Mucosa of descending colon (tissue), 3 donors: ENCODE measurements around the gene GLDN. TPM values are rescaled to one million over a fixed set of nuclear protein-coding genes. Genes with fewer than 3 reads are reported as not detected.
"Not testable (repeated sequence)": the region's sequence is repeated elsewhere in the genome, so short reads cannot be mapped to it uniquely, and the experiment has no call there.

ENCODE experiments used
- ATAC-seq: fragments of 200-7000 bp; cut with Tn5 transposase; one replicate; pipeline ENCODE4 v1.9.1; 2020; ENCODE audit warnings: mild to moderate bottlenecking, moderate library complexity
- DNase-seq, 3 donors: peaks; one replicate each; pipeline ENCODE4 v3.0.0-alpha.2; 2020
- H3K36me3 ChIP-seq: fragments of 200-600 bp; one replicate; pipeline ENCODE4 v1.8.0; 2021; ENCODE audit warnings: low read depth, mild to moderate bottlenecking
- H3K4me1 ChIP-seq: fragments of 200-600 bp; one replicate; pipeline ENCODE4 v1.8.0; 2021; ENCODE audit warnings: low read depth, mild to moderate bottlenecking
- H3K4me3 ChIP-seq: fragments of 200-600 bp; one replicate; pipeline ENCODE4 v1.8.0; 2021; ENCODE audit warnings: mild to moderate bottlenecking
- H3K9me3 ChIP-seq: fragments of 200-600 bp; one replicate; pipeline ENCODE4 v1.8.0; 2021; ENCODE audit warnings: mild to moderate bottlenecking
- CTCF ChIP-seq: fragments of 200-600 bp; IDR thresholded peaks from one replicate; pipeline ENCODE4 v1.8.0; 2022; ENCODE audit warnings: antibody characterized with exemption, mild to moderate bottlenecking
- intact Hi-C, 2 donors: fragments of 100-400 bp; cut with DNase I in 1 of 2; cut with micrococcal nuclease in 1 of 2; formaldehyde crosslinking; loops; one replicate each; pipeline versions ENCODE4 v1.11.0 to v1.11.1; 2022; cut with DNase I, micrococcal nuclease
- total RNA-seq, 3 donors: library from RNA; stranded (reverse); fragmentation: NEBNext Ultra II Directional in 2 of 3; extraction: Animal tissue kit (Norgen Biotek cat#: 25700) in 2 of 3; gene quantifications; one replicate each; pipeline versions ENCODE4 v1.2.1 to v1.2.4, GENCODE V29; 2021 to 2023
- donor health status: DM: no; HTN: no; CAD: no; lungs with moderate emphysema.
- donor health status: DM: no; HTN: no; CAD: no.
- donor health status: DM: no; HTN: yes; CAD: no.

The GLDN gene
- total RNA-seq, 3 donors from 2014 or later: 3.5 to 10.0 (median 5.3) TPM

- Histone ChIP-seq H3K4me3 (no peak overlapping the region), H3K9me3 (no peaks in the 10 kb centered on the region), H3K36me3 (no peaks in the 10 kb centered on the region), H3K4me1 (no peaks in the 10 kb centered on the region)
- intact Hi-C loops: no loop called here
- ATAC-seq (no peak), DNase-seq (no peak)
- TF ChIP-seq CTCF: no peak
Observed at GRCh38 chr15:51405693-51406523, 64.5 kb downstream of the GLDN start.

GRCh38 chr15:51414256-51414860 lies 72.9 kb downstream of the GLDN start:
- no peak for ATAC-seq
- TF ChIP-seq CTCF: no peak
- intact Hi-C loops: no loop called here
- DNase-seq: no peak
- no peak overlapping the region for H3K4me3 ChIP-seq
- H3K9me3 ChIP-seq: no peaks in the 10 kb centered on the region
- no peaks in the 10 kb centered on the region for H3K36me3 ChIP-seq
- H3K4me1 ChIP-seq: no peaks in the 10 kb centered on the region

GRCh38 chr15:51416129-51416528 lies 74.7 kb downstream of the GLDN start:
- DNase-seq: no peak
- intact Hi-C loops: no loop called here
- no peaks in the 10 kb centered on the region for H3K9me3 ChIP-seq
- TF ChIP-seq CTCF: no peak
- no peaks in the 10 kb centered on the region for H3K4me1 ChIP-seq
- H3K4me3 ChIP-seq: no peak overlapping the region
- no peaks in the 10 kb centered on the region for H3K36me3 ChIP-seq
- ATAC-seq: no peak

- H3K4me1 ChIP-seq, intact Hi-C loops: not testable (repeated sequence)
Observed at GRCh38 chr15:51423040-51423439, 81.6 kb downstream of the GLDN start.

GRCh38 chr15:51424780-51425179 lies 83.3 kb downstream of the GLDN start:
- ATAC-seq: no peak
- intact Hi-C loops: no loop called here
- no peaks in the 10 kb centered on the region for H3K4me1 ChIP-seq
- H3K4me3 ChIP-seq: no peak overlapping the region
- no peak for DNase-seq
- no peaks in the 10 kb centered on the region for H3K36me3 ChIP-seq
- H3K9me3 ChIP-seq: no peaks in the 10 kb centered on the region
- no peak for TF ChIP-seq CTCF

More at GRCh38 chr15:51423040-51423439, 81.6 kb downstream of the GLDN start:
- DNase-seq, H3K9me3 ChIP-seq, H3K36me3 ChIP-seq, ATAC-seq, H3K4me3 ChIP-seq: not testable (repeated sequence)

- no peak for TF ChIP-seq CTCF
- Histone ChIP-seq H3K4me1 (no peaks in the 10 kb centered on the region), H3K4me3 (no peak overlapping the region), H3K36me3 (no peaks in the 10 kb centered on the region), H3K9me3 (no peaks in the 10 kb centered on the region)
- DNase-seq (no peak), ATAC-seq (no peak)
- intact Hi-C loops: no loop called here
Observed at GRCh38 chr15:51425517-51426040, 84.1 kb downstream of the GLDN start.
